HL-60/S4 (cell line): ENCODE data around the gene FGGY.

Experiments used
- in situ Hi-C: fragments of 300-500 bp; cut with MboI; formaldehyde crosslinking; loops from 2 replicates; pipeline ENCODE4 v1.14.3; 2022; ENCODE audit warnings: low sequenced_read_pairs

FGGY gene

GRCh38 chr1:59669752-59670312, 372.9 kb downstream of the FGGY start:
- in situ Hi-C loops = no loop called here

GRCh38 chr1:59670662-59671061, 373.8 kb downstream of the FGGY start:
- in situ Hi-C loops = no loop called here

GRCh38 chr1:59671066-59671952, 374.4 kb downstream of the FGGY start:
- in situ Hi-C loops = no loop called here

GRCh38 chr1:59671953-59672305, 375.0 kb downstream of the FGGY start:
- in situ Hi-C loops = no loop called here

GRCh38 chr1:59672851-59673572, 376.1 kb downstream of the FGGY start:
- in situ Hi-C loops = no loop called here

GRCh38 chr1:59673573-59674450, 376.9 kb downstream of the FGGY start:
- in situ Hi-C loops = no loop called here

GRCh38 chr1:59674595-59674994, 377.7 kb downstream of the FGGY start:
- in situ Hi-C loops = no loop called here

- in situ Hi-C loops = no loop called here
These were observed 379.0 kb downstream of the FGGY start for GRCh38 chr1:59675936-59676335.

GRCh38 chr1:59678040-59678439, 381.1 kb downstream of the FGGY start:
- in situ Hi-C loops = no loop called here

GRCh38 chr1:59678493-59679228, 381.8 kb downstream of the FGGY start:
- in situ Hi-C loops = no loop called here

- in situ Hi-C loops = no loop called here
These were observed 383.1 kb downstream of the FGGY start for GRCh38 chr1:59680044-59680443.

- in situ Hi-C loops = no loop called here
These were observed 385.6 kb downstream of the FGGY start for GRCh38 chr1:59682396-59683080.

- in situ Hi-C loops = no loop called here
These were observed 386.3 kb downstream of the FGGY start for GRCh38 chr1:59683197-59683596.

GRCh38 chr1:59684698-59685097, 387.8 kb downstream of the FGGY start:
- in situ Hi-C loops = no loop called here

GRCh38 chr1:59685101-59685500, 388.2 kb downstream of the FGGY start:
- in situ Hi-C loops = no loop called here

GRCh38 chr1:59685666-59686065, 388.8 kb downstream of the FGGY start:
- in situ Hi-C loops = no loop called here

GRCh38 chr1:59686170-59686569, 389.3 kb downstream of the FGGY start:
- in situ Hi-C loops = no loop called here

- in situ Hi-C loops = no loop called here
These were observed 389.7 kb downstream of the FGGY start for GRCh38 chr1:59686574-59686973.

- in situ Hi-C loops = no loop called here
These were observed 390.2 kb downstream of the FGGY start for GRCh38 chr1:59687081-59687480.

- in situ Hi-C loops = no loop called here
These were observed 392.1 kb downstream of the FGGY start for GRCh38 chr1:59688976-59689375.
